H9 (cell line): ENCODE results near the gene C16orf92. TPM values are rescaled to one million over a fixed set of nuclear protein-coding genes. Genes with fewer than 3 reads are reported as not detected.
A peak's percentile ranks its signal among the peaks of the same experiment; 100 is the strongest.

ENCODE experiments used
- DNase-seq: peaks from one replicate; pipeline ENCODE4 v3.0.0-alpha.2; 2017
- H2AFZ ChIP-seq: one replicate; pipeline ENCODE4 v1.6.1; 2013; ENCODE audit warnings: mild to moderate bottlenecking, low read length, control low read depth, moderate library complexity
- H2AK5ac ChIP-seq: 2 replicates; pipeline ENCODE4 v1.6.1; 2013; ENCODE audit warnings: low read length, control low read depth, mixed read lengths; ENCODE audit not compliant: insufficient read length
- H2BK120ac ChIP-seq: one replicate; pipeline ENCODE4 v1.6.1; 2013; ENCODE audit warnings: low read depth, mild to moderate bottlenecking, low read length, control low read depth, inconsistent platforms; ENCODE audit not compliant: poor library complexity, severe bottlenecking
- H2BK12ac ChIP-seq: 2 replicates; pipeline ENCODE4 v1.6.1; 2013; ENCODE audit warnings: low read length, control low read depth, mixed read lengths, low read depth; ENCODE audit not compliant: insufficient read length
- H2BK15ac ChIP-seq: 2 replicates; pipeline ENCODE4 v1.6.1; 2013; ENCODE audit warnings: low read depth, low read length, control low read depth
- H2BK20ac ChIP-seq: one replicate; pipeline ENCODE4 v1.6.1; 2013; ENCODE audit warnings: low read depth, mild to moderate bottlenecking, low read length, control low read depth, inconsistent platforms; ENCODE audit not compliant: poor library complexity, severe bottlenecking
- H2BK5ac ChIP-seq: 2 replicates; pipeline ENCODE4 v1.6.1; 2013; ENCODE audit warnings: low read length, control low read depth, mixed read lengths; ENCODE audit not compliant: insufficient read length
- H3K14ac ChIP-seq: 2 replicates; pipeline ENCODE4 v1.6.1; 2013; ENCODE audit warnings: low read length, control low read depth; ENCODE audit not compliant: insufficient read depth
- H3K18ac ChIP-seq: 2 replicates; pipeline ENCODE4 v1.6.1; 2013; ENCODE audit warnings: low read depth, mild to moderate bottlenecking, mixed read lengths, low read length, control low read depth; ENCODE audit not compliant: insufficient read length
- H3K23ac ChIP-seq: 2 replicates; pipeline ENCODE4 v1.6.1; 2013; ENCODE audit warnings: low read length, control low read depth, mixed read lengths, low read depth; ENCODE audit not compliant: insufficient read length
- H3K23me2 ChIP-seq: 2 replicates; pipeline ENCODE4 v1.6.1; 2013; ENCODE audit warnings: low read depth, mild to moderate bottlenecking, mixed read lengths, low read length, control low read depth; ENCODE audit not compliant: insufficient read length, poor library complexity, severe bottlenecking
- H3K27ac ChIP-seq: 2 replicates; pipeline ENCODE4 v1.5.1; 2013; ENCODE audit warnings: low read length, control low read depth, mixed read lengths, low read depth; ENCODE audit not compliant: insufficient read length
- H3K27me3 ChIP-seq: 2 replicates; pipeline ENCODE4 v1.6.1; 2013; ENCODE audit warnings: low read length, control low read depth, inconsistent platforms; ENCODE audit not compliant: insufficient read depth
- H3K4ac ChIP-seq: 2 replicates; pipeline ENCODE4 v1.6.1; 2013; ENCODE audit warnings: low read depth, mild to moderate bottlenecking, control low read depth, inconsistent platforms, low read length, moderate library complexity
- H3K4me1 ChIP-seq: 2 replicates; pipeline ENCODE4 v1.6.1; 2013; ENCODE audit warnings: low read length, control low read depth, inconsistent platforms; ENCODE audit not compliant: insufficient read depth
- H3K4me2 ChIP-seq: 2 replicates; pipeline ENCODE4 v1.6.1; 2013; ENCODE audit warnings: low read length, control low read depth, mixed read lengths; ENCODE audit not compliant: insufficient read length, insufficient read depth
- H3K56ac ChIP-seq: 2 replicates; pipeline ENCODE4 v1.6.1; 2013; ENCODE audit warnings: low read depth, mild to moderate bottlenecking, mixed read lengths, low read length, control low read depth; ENCODE audit not compliant: insufficient read length
- H3K79me1 ChIP-seq: 2 replicates; pipeline ENCODE4 v1.6.1; 2013; ENCODE audit warnings: low read depth, mild to moderate bottlenecking, moderate library complexity, low read length, control low read depth, inconsistent platforms; ENCODE audit not compliant: insufficient read depth, poor library complexity, severe bottlenecking
- H3K79me2 ChIP-seq: 2 replicates; pipeline ENCODE4 v1.6.1; 2013; ENCODE audit warnings: low read length, control low read depth, inconsistent platforms; ENCODE audit not compliant: insufficient read depth
- H3K9ac ChIP-seq: 2 replicates; pipeline ENCODE4 v1.6.1; 2013; ENCODE audit warnings: low read length, control low read depth, mixed read lengths; ENCODE audit not compliant: insufficient read length; ENCODE audit errors: extremely low read depth
- H3K9me3 ChIP-seq: one replicate; pipeline ENCODE4 v1.6.1; 2013; ENCODE audit warnings: low read depth, low read length, inconsistent platforms; ENCODE audit not compliant: control insufficient read depth
- H3T11ph ChIP-seq: one replicate; pipeline ENCODE4 v1.6.1; 2013; ENCODE audit warnings: mild to moderate bottlenecking, low read length, control low read depth, inconsistent platforms
- H4K20me1 ChIP-seq: one replicate; pipeline ENCODE4 v1.6.1; 2013; ENCODE audit not compliant: control insufficient read depth, insufficient read length, insufficient read depth
- H4K5ac ChIP-seq: 2 replicates; pipeline ENCODE4 v1.6.1; 2013; ENCODE audit warnings: low read depth, mild to moderate bottlenecking, mixed read lengths, low read length, control low read depth; ENCODE audit not compliant: insufficient read length
- H4K8ac ChIP-seq: replicated peaks from 2 replicates; pipeline ENCODE4 v1.6.1; 2013; ENCODE audit warnings: low read length, control low read depth, mixed read lengths, low read depth; ENCODE audit not compliant: insufficient read length
- H4K91ac ChIP-seq: 2 replicates; pipeline ENCODE4 v1.6.1; 2013; ENCODE audit warnings: low read depth, mild to moderate bottlenecking, moderate library complexity, mixed read lengths, low read length, control low read depth; ENCODE audit not compliant: insufficient read length
- H3K27ac Mint-ChIP-seq, 3 experiments: 2 replicates in 2 of 3; 3 replicates in 1 of 3; pipeline ENCODE4 v1.8.0; 2020 to 2021; ENCODE audit warnings: mixed read lengths in 3 of 3, mild to moderate bottlenecking in 1 of 3, moderate library complexity in 1 of 3
- H3K27me3 Mint-ChIP-seq: 2 replicates; pipeline ENCODE4 v1.8.0; 2021; ENCODE audit warnings: low read depth, mild to moderate bottlenecking, moderate library complexity, mixed read lengths
- H3K36me3 Mint-ChIP-seq, 3 experiments: 2 replicates in 2 of 3; 3 replicates in 1 of 3; pipeline ENCODE4 v1.8.0; 2020 to 2021; ENCODE audit warnings: low read depth in 3 of 3, mixed read lengths in 3 of 3; ENCODE audit not compliant: insufficient read depth in 1 of 3
- H3K4me1 Mint-ChIP-seq, 2 experiments: 2 replicates each; pipeline ENCODE4 v1.8.0; 2020; ENCODE audit warnings: mixed read lengths in 2 of 2
- H3K4me3 Mint-ChIP-seq, 2 experiments: 2 replicates in 1 of 2; 3 replicates in 1 of 2; pipeline ENCODE4 v1.8.0; 2020 to 2021; ENCODE audit warnings: mild to moderate bottlenecking in 2 of 2, mixed read lengths in 2 of 2, moderate library complexity in 1 of 2
- H3K9me3 Mint-ChIP-seq, 2 experiments: 2 replicates in 1 of 2; 3 replicates in 1 of 2; pipeline ENCODE4 v1.8.0; 2020; ENCODE audit warnings: mild to moderate bottlenecking in 2 of 2, mixed read lengths in 2 of 2, moderate library complexity in 1 of 2
- WGBS: extraction: QIAGEN DNeasy Blood & Tissue Kit; methylation state at CpG from one replicate; pipeline ENCODE4 v1.1.7; 2013; ENCODE audit warnings: missing lambda C conversion rate, low lambda C conversion rate, mixed read lengths; ENCODE audit not compliant: insufficient read length; ENCODE audit errors: extremely low coverage; 5-methylcytosine and 5-hydroxymethylcytosine counted together
- total RNA-seq: library from RNA; stranded (reverse); gene quantifications from 2 replicates; pipeline ENCODE4 v1.2.1, GENCODE V29; 2021
- TF ChIP-seq, protein P1 (sequence below): fragments of 200-600 bp; sonication (generic); conservative IDR thresholded peaks from 3 replicates; pipeline ENCODE4 v1.8.0; 2021; ENCODE audit warnings: antibody characterized with exemption, mild to moderate bottlenecking

Gene C16orf92
- total RNA-seq, 1 experiment from 2014 or later = not detected

DNA sequence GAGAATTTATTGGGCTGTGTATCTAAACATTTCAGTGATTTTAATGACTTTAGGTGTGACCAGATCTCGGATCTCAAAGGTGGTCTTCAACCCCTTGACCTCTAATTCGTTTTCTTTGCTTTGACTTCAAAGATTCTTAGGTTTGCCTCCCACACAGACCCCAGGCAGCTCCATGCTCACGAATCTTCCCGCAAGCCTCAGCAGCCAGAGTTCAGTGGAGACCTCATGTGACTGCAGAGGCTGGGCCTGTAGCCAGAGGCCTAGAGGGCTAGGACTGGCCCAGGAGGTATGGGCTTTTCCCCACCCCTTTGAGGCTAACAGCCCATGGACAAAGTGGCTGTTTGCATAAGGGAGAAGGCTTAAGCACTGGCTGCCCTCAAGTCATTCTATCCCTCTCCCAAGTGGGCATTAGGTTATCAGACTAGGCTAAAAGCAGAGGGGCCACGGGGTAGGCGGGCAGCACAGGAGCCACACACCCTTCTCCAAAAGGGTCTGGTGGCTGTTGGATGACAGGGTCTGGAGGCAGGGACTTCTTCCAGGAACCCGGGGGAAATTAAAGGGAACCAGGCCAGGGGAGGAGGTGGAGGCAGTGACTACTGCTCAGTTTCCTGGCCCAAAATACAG is 30.5 kb upstream of the C16orf92 start:
- no peak overlapping the region for H4K91ac ChIP-seq
- no peaks in the 10 kb centered on the region for H3K79me1 ChIP-seq
- no peak overlapping the region for H2BK12ac ChIP-seq
- H4K5ac ChIP-seq = no peak overlapping the region
- H3K9me3 ChIP-seq = no peaks in the 10 kb centered on the region
- no peaks in the 10 kb centered on the region; the same call in 1 of the 2 replicates for H3K79me2 ChIP-seq
- Mint-ChIP-seq H3K9me3 (no peaks in the 10 kb centered on the region), H3K36me3 (peaks cover 10 to 59% (median 40%) of the 10 kb centered on the region in 3 experiments), H3K27me3 (no peaks in the 10 kb centered on the region; the same call in 1 of the 2 replicates), H3K4me3 (no peak overlapping the region; a peak in 1 of 5 replicates), H3K4me1 (peaks cover 15 to 18% of the 10 kb centered on the region in 2 experiments), H3K27ac (peak overlapping the region in 2 of 3 experiments; percentile 8 to 36; a peak in 2 of 7 replicates)
- no peak overlapping the region for H2BK120ac ChIP-seq
- H2AFZ ChIP-seq = no peak overlapping the region
- H2BK20ac ChIP-seq = no peak overlapping the region
- no peak overlapping the region for H3K14ac ChIP-seq
- H3K27me3 ChIP-seq = no peaks in the 10 kb centered on the region
- WGBS = no CpG with 5 or more reads among the region's 7 CpGs
- no peak overlapping the region for H3K9ac ChIP-seq
- no peak overlapping the region for H4K8ac ChIP-seq
- H3K4me2 ChIP-seq = no peak overlapping the region
- H2BK15ac ChIP-seq = no peak overlapping the region
- H3K4me1 ChIP-seq = no peaks in the 10 kb centered on the region
- H4K20me1 ChIP-seq = no peaks in the 10 kb centered on the region
- peaks cover 9% of the 10 kb centered on the region for H3K23me2 ChIP-seq
- no peak overlapping the region for H2AK5ac ChIP-seq
- H3T11ph ChIP-seq = no peak overlapping the region
- no peak overlapping the region for H2BK5ac ChIP-seq
- no peak overlapping the region for H3K27ac ChIP-seq
- TF ChIP-seq, protein P1, sequence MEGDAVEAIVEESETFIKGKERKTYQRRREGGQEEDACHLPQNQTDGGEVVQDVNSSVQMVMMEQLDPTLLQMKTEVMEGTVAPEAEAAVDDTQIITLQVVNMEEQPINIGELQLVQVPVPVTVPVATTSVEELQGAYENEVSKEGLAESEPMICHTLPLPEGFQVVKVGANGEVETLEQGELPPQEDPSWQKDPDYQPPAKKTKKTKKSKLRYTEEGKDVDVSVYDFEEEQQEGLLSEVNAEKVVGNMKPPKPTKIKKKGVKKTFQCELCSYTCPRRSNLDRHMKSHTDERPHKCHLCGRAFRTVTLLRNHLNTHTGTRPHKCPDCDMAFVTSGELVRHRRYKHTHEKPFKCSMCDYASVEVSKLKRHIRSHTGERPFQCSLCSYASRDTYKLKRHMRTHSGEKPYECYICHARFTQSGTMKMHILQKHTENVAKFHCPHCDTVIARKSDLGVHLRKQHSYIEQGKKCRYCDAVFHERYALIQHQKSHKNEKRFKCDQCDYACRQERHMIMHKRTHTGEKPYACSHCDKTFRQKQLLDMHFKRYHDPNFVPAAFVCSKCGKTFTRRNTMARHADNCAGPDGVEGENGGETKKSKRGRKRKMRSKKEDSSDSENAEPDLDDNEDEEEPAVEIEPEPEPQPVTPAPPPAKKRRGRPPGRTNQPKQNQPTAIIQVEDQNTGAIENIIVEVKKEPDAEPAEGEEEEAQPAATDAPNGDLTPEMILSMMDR = no peak
- no peak overlapping the region for H3K23ac ChIP-seq
- no peak overlapping the region for H3K18ac ChIP-seq
- no peak overlapping the region for H3K4ac ChIP-seq
- H3K56ac ChIP-seq = no peak overlapping the region
- no peak for DNase-seq
